NCI-H2171 treated with DMSO at 0.1 percent for 48 hours (cell line): ENCODE data around the gene ARF3.

Experiments
- DNase-seq: peaks from one replicate; lab custom pipeline; 2025; lab: John Stamatoyannopoulos, UW

Gene ARF3

GRCh38 chr12:48957141-48958048 is at the start of gene ARF3:
TSS of gene ARF3 (minus strand) at chr12:48957487. CDS start at chr12:48941095, 16,392 bp downstream.
- DNase-seq = peak; percentile 95

- DNase-seq = no peak
Measured at GRCh38 chr12:49000346-49000745, 43.1 kb upstream of the ARF3 start.

DNA sequence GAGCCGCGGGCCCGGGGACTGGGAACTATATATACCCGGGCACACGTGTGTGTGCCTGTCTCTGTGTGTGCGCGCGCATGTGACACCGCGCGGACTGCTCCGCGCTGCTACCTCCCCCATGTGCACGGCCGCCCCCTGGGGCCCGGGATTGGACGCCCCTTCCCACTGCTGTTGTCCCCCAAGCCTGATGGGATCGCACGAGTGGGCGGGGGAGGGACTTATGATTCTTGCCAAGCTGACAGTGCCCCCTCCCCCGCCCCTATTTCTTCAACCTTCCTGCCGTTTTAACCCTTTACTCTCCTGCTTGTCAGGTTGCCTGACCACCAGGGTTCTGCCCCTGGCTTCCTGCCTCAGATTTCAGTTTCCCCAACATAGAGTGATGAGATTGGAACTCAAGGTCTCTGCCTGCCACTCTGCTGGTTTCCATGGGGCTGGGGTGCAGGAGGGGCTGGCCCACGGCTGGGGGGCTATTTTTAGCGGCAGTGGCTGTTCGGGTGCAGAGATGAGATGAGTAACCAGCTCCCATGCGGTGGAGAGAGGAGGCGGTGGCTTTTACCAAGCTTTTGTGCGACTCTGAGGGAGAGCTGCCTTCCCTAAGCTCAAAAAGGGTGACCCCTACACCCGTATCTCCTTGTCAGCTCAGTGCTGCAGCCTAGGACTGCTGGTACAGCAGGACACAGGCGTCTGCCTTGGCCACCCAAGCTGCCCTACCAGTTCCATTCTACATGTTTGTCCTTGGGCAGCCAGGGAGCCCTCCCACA is 42.3 kb upstream of the ARF3 start, which contains the start of gene DDN:
Gene DDN (minus strand): TSS at position 5 of the 761 bp plus-strand sequence. CDS start 88 bp downstream, outside the sequence.
- DNase-seq = peak; percentile 86

DNA sequence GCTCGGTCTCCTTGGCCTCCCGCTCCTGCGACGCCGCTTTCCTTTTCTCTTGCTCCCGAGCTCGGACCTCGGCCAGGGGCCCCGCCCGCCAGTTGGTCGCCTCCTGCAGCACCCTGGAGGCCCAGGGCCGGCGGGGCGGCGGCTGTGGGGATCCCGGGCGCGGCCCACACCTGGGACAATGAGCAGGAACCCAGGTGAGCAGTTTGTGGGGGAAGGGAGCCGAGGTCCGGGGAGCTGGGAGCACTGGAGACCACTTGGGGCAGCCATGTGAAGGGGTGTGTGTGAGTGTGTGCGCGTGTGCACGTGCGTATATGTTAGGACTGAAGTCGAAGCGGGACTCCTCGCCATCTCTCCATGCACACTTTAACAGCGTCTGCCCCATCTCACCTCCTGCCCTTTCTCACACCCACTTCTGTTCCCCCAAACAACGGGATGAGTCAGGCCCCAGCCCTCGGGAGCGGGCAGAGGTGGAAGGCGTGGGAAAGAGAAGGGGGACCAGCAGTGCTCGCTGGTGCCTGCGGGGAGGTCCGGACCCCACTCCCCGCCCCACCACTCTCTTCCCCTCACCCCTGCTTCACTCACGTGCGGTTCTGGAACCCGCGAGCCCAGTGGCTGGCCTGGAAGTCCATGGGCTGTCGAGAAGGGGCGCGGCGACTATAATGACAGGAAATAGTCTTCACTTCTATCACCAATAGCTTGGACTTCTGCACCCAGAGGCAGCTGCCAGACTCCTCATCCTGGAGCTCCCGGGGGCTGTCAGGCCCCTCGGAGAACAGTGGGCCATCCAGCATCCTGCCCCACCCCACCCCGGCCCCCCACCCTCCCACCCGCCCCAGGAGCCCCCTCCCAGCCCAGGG is 41.4 kb upstream of the ARF3 start:
- DNase-seq = no peak

DNA sequence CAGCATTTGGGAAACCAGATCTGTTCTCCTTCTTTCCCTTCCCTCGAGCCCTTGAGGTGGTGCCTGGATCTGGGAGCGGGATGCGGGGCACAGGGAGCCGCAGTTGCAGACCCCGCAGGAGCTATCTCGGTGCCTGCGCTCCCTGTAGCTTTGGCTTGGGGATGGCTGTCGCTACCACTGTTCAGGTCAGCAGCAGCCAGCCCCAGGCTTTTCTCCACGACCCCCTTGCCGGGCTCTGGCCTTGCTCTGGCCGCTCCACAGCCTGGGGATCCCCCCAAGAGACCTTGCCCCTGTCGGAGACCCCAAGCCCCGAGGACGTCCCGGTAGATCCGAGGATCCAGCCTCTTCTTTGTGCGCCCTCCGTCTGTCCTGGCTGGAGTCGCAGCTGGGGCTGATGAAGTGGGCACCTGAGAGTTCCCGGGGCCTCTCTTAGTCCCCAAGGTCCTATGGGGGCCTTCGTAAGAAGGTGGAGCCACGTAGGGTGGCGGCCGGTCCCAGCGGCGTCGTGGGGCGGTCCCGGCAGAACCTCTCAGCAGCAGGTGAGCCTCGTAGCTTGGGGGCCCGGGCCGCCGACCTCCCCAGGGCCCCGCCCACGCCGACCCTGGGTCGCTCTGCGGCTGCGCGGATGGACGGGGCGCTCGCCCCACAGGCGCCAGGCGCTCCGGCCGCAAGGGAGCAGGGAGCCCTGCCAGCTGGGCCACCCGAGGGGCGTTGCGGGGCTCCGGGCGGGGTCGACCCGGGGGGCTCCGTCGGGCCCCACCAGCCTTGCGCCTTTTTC is 40.6 kb upstream of the ARF3 start:
- DNase-seq = no peak

GRCh38 chr12:48996794-48997718 is 39.8 kb upstream of the ARF3 start:
- DNase-seq = no peak

DNA sequence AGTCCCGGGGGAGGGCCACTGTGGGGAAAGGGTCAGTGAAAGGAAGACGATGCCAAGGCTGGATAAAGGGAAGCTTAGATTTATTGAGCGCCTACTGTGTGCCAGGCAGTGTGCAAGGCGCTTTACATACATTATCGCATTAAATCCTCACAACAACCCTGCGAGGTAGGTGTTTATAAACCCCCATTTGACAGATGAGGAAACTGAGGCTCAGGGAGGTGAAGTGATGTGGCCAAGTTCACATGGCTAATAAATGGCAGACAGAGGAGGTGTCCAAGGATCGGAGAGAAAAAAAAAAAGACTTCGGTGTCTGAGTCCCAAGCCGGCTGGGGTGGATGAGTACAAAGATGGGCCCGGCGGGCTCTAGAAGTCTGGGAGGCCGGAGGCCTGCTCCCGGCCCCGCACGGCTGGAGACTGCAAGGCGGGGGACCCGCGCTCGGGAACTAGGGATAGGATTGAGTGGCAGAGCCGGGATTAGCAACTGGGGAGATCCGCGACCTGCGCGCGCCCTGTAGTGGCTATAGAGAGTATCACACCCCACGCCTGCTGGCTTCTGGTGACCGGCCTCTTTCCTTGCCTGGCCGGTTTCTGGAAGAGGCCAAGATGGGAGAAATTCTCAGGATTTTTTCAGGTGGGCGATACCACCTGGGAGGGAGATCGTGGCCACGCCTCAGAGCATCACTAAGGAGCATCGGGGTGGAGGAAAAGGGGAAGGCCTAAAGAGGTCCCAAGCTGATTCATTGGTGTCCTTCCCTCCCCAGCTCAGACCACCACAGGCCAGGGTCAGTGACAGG is 38.0 kb upstream of the ARF3 start:
- peak; percentile 83 for DNase-seq

DNA sequence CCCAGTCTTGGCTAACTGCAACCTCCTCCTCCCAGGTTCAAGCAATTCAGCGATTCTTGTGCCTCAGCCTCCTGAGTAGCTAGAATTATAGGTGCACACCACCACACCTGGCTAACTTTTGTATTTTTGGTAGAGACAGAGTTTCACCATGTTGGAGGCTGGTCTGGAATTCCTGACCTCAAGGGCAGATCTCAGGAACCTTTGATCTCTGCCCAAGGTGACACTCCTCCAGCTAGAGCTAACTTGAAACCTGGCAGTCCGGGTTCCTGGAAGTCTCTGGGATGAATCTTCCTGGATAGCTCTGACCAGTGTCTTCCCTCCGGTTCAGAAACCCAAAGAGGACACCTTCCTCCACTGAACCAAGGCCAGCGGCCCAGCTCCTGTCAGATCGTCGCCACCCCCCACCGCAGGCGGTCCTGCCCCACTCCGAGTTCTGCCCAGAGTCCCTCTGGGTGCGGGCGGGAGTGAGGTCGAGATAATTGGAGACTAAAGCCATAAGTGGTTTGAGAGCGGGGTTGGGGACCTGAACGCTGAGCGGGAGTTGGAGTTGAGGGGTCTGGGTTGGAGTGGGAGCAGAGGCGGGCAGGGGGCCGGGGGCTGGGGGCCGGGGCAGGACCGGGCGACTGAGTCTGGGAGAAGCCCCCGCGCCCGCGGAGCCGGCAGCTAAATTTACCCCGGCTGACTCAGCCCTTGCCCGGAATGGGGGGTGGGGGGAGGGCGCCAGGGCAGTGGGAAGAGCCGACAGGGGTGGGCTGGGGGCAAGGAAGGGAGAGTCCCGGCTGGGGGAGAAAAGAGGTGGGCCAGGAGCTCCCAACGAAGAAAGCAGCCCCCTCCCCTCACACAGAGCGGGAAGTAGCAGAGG is 37.2 kb upstream of the ARF3 start:
- no peak for DNase-seq

DNA sequence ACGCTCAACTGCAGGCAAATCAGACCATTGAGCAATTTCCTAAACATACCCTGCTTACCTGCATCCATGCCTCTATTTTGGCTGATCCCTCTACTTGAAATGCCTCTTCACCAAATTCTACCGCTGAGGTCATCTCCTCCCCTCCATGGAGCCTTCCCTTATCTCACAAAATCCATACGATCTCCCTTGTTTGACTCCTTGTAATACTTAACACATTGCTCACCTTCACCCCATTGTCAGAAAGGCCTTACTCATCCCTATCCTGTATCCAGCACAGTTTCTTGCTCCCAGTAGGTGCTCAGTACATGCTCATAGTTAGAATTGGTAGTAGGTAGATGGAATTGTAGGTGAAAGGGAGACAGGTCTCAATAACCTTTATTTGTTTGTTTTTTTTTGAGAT is 36.5 kb upstream of the ARF3 start:
- no peak for DNase-seq

DNA sequence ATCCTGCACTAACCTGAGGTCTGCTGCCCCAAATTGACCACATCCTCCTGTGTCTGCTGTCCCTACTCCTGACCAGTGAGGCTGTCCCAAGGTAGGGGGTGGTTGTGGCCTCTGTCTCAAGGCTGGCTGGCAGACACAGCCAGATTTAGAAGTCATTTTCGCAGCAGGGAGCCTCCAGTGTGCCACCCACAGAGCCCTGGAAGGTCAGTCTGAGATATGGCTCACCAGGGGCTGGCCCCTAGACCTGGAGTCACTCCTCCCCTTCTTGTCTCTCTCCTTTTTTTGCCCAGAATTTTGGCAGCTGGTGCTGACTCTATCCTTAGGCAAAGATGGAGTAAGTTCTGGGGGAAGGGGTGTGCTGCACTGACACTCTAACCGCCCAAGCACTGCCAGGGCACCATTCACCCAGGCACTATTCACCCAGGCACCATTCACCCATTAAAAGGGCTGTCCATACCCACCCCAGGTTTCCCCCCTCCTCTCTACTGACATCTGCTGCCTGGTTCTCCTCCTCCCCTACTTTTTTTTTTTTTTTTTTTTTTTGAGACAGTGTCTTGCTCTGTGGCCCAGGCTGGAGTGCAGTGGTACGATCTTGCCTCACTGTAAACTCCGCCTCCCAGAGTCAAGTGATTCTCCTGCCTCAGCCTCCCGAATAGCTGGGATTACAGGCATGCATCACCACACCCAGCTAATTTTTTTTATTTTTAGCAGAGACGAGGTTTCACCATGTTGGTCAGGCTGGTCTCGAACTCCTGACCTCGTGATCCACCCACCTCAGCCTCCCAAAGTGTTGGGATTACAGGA is 34.2 kb upstream of the ARF3 start:
- DNase-seq = peak; percentile 77

GRCh38 chr12:48990552-48990951 is 33.3 kb upstream of the ARF3 start:
- DNase-seq = no peak

DNA sequence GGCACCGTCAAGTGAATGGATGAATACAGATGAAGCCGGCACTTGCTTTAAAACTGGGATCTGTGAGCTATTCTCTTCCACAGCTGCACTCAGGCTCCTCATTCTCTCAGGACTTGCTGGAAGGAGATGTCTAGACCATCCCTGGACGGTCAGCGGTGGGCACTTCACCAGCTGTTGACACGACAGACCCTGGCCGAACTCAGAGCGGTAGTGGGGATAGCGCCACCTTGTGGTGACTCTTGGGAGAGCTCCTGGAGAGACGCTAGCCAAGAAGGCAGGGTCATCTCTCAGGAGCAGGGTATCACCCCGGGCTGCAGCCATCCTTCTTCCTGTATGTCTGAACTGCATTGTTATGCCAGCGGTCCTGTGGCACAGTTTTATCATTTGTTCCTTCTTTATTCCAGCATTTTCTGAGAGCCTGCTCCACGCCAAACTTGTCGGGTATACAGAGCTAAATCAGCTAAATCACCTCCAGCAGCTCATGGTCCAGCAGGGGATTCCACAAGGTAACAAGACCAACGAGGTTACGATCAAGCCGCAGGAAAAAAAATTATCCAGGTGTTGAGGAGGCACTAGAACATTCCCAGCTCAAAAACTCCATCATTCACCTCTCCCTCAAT is 30.9 kb upstream of the ARF3 start:
- DNase-seq = no peak

DNA sequence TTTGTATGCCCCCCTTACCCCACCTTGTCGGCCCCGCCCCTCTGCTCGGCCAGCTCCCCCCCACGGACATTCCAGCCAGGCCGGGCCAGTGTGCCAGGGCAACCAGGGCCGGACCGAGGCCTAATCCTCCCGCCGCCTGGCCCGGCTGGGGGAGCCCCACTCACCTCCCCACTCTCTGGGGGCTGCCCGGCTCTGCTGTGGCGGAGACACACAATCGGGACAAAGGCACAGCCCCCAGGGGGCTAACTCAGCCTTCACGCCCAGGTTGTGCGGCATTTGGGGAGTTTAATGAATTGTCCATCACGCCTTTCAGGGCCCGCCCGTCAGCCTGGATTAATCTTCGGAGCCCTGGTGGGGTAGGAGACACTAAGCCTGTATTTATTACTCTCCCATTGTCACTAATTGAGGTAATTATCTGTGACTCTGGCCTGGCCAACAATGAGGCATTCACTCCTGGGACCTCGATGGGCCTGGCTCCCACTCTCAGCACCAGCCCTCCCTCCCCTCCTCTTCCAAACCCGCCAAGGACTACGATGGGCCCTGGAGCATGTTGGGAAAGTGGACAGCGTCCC is 29.5 kb upstream of the ARF3 start:
- DNase-seq = no peak

GRCh38 chr12:48985901-48986300 is 28.6 kb upstream of the ARF3 start:
- no peak for DNase-seq

DNA sequence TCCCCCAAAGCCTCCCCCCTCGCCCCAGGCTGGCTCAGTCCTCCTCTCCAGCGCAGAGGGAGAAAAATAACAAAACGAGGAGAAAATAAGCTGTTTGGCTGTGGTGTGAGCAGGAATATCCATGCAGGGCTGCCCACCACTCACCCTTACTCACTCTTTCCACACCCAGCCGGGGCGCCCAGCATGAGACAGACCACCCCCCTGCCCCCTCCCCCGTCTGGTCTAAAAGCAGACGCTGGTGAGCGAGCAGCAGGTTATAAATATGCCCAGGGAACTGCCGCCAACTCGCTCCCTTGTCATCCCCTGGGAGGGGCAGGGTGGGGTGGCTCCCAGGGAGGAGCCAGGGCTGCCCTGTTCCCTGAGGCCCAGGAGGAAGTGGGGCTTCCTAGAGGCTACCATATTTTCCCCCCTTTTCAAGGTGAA is 28.2 kb upstream of the ARF3 start:
- DNase-seq = peak; percentile 52

- DNase-seq = no peak
Measured at GRCh38 chr12:48982397-48983080, 25.3 kb upstream of the ARF3 start.
